ENCODE results near the gene MOCS1.

Gene MOCS1

GRCh38 chr6:39941138-39941537, 6.9 kb upstream of the MOCS1 start:
- no peak for TF ChIP-seq CTCF (IDR thresholded peaks at IDR 0.05; ENCODE audit: low read depth, low read length)
- H3K4me3 ChIP-seq (replicated peaks in 1 of 2; ENCODE audit: low read depth in 2 of 2, low read length in 2 of 2) = no peak overlapping the region
- peak in 1 of 2 donors; percentile 68 for DNase-seq (ENCODE audit: low read depth in 2 of 2)

DNA sequence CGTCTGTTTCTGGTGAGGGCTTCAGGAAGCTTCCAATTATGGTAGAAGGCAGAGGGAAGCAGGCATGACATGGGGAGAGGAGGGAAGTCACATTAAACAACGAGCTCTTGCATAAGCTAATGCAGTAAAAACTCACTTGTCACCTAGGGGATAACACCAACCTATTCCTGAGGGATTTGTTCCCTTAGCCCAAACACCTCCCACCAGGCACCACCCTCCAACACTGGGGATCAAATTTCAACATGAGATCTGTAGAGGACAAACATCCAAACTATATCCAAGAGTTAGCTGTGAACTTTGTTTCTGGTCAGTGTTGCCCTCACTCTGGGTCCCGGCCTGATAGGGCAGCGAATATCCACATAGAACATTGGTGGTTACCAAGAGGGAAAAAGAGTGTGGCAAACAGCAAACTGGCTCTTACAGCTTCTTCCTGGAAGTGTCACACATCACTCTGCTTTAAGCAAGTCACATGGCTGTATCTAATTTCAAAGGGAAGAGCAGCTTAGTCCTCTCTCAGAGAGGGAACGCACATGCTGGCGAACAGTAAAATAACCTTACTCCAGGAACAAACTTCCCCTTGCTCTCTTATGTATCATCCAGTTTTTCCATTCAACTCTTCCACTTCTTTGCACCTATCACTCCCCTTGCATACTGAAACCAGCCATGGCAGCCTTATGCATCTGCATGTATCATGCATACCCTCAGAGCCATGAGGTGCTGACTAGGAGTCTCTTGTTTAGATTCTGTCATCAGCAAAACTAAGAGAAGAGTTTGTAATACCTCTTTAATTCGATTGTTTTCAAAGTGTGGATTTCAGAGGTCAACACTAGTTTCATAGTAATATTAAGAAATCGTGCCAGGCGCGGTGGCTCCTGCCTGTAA, 4.8 kb upstream of the MOCS1 start:
- H3K4me3 ChIP-seq (replicated peaks in 1 of 2; ENCODE audit: low read depth in 2 of 2, low read length in 2 of 2) = no peak overlapping the region
- TF ChIP-seq CTCF (IDR thresholded peaks at IDR 0.05; ENCODE audit: low read depth, low read length) = no peak
- DNase-seq (ENCODE audit: low read depth in 2 of 2) = no peak

DNA sequence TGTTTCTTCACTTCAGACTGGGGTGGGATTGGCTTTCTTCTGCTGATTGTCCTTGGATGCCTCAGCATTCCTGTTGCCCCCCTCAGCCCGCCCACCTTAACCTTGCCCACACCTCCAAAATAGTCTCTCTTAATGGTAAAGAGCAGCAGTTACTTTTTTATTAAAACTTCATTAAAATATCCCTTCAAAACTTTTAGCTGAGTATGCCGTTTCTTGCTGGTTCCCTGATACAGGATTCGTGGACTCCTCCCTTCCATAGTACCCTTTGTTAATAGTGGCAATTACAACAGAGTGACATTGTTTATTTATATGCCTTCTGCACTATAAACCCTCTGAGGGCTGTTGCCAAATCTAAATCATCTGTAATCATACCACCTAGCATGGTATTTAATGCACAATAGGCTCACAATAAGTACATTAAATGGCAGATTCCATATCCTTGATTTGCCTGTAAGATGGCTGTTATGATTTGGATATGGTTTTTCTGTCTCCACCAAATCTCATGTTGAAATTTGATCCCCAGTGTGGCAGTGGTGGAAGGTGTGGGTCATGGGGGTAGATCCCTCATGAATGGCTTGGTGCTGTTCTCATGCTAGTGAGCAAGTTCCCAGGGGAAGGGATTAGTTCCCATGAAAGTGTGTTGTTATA, 3.5 kb upstream of the MOCS1 start:
- DNase-seq (ENCODE audit: low read depth in 2 of 2) = no peak
- no peak overlapping the region for H3K4me3 ChIP-seq (replicated peaks in 1 of 2; ENCODE audit: low read depth in 2 of 2, low read length in 2 of 2)

DNA sequence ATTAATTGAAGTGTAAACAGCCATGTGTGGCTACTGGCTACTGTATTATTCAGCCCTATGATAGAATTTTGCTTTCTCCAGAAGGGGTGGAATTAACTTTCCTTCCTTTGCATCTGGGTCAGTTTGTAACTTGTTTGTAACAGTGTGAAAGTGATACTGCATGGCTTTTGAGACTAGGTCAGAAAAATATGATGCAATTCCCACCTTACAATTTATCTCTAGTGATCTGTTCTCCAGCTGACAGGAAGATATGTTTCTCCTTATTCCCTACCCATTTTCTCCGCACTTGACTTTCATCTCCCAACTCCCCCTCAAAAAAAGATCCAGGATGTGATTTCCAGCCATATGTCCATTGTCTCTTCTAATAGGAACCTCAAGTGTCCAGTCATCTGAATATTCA, 2.6 kb upstream of the MOCS1 start:
- no peak for TF ChIP-seq CTCF (IDR thresholded peaks at IDR 0.05; ENCODE audit: low read depth, low read length)
- no peak overlapping the region for H3K4me3 ChIP-seq (replicated peaks in 1 of 2; ENCODE audit: low read depth in 2 of 2, low read length in 2 of 2)
- DNase-seq (ENCODE audit: low read depth in 2 of 2) = no peak

More for the DNA sequence above, 3.5 kb upstream of the MOCS1 start:
- TF ChIP-seq CTCF (IDR thresholded peaks at IDR 0.05; ENCODE audit: low read depth, low read length) = no peak

GRCh38 chr6:39935241-39935640, 979 bp upstream of the MOCS1 start:
- TF ChIP-seq CTCF (IDR thresholded peaks at IDR 0.05; ENCODE audit: low read depth, low read length) = no peak
- no peak overlapping the region for H3K4me3 ChIP-seq (replicated peaks in 1 of 2; ENCODE audit: low read depth in 2 of 2, low read length in 2 of 2)

DNA sequence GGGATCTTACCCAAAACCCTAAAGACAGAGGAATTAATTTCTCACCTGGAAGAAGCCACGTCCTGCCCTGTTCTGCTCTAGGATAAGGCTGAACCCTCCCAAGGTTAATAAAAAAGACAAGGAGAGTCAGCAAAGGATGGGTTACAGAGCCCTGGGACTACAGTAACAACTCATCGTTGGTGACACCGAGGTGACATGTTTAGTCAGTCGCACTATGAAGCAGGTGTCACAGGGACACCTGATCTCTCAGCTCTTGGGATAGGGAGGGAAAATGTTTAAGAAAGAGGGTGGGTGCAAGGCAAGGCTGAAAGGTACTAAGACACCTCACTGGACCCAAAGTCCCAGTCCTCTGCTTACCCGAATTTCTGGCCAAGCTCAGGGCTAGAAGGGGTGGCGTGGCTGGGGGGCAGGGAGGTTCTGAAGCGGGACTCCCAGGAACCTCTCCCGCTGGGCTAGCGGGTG, 562 bp downstream of the MOCS1 start:
- peak overlapping the region; percentile 77 to 84 for H3K4me3 ChIP-seq (replicated peaks in 1 of 2; ENCODE audit: low read depth in 2 of 2, low read length in 2 of 2)
- DNase-seq (ENCODE audit: low read depth in 2 of 2) = no peak
- TF ChIP-seq CTCF (IDR thresholded peaks at IDR 0.05; ENCODE audit: low read depth, low read length) = no peak

More at GRCh38 chr6:39935241-39935640, 979 bp upstream of the MOCS1 start:
- DNase-seq (ENCODE audit: low read depth in 2 of 2) = no peak
